HG03039 (cell line): Measurements from ENCODE around the gene KDM7A.
"Not testable (repeated sequence)": the region's sequence is repeated elsewhere in the genome, so short reads cannot be mapped to it uniquely, and the experiment has no call there.

ENCODE experiments used
- ATAC-seq: cut with Tn5 transposase; IDR thresholded peaks from one replicate; pipeline ENCODE4 v1.9.1; 2021; ENCODE audit warnings: mild to moderate bottlenecking, moderate library complexity; ENCODE audit not compliant: unreplicated experiment

Gene KDM7A

GRCh38 chr7:140203556-140203955 is 26.8 kb upstream of the KDM7A start:
- no peak for ATAC-seq

- ATAC-seq, result not testable (repeated sequence)
Observed at GRCh38 chr7:140202942-140203341, 26.2 kb upstream of the KDM7A start.

- no peak for ATAC-seq
Observed at GRCh38 chr7:140201393-140201792, 24.6 kb upstream of the KDM7A start.

GRCh38 chr7:140200061-140200989 is 23.5 kb upstream of the KDM7A start:
- ATAC-seq, result no peak

- ATAC-seq, result no peak
Observed at GRCh38 chr7:140197938-140198337, 21.2 kb upstream of the KDM7A start.

GRCh38 chr7:140197218-140197890 is 20.6 kb upstream of the KDM7A start:
- no peak for ATAC-seq

GRCh38 chr7:140196361-140197217 is 19.8 kb upstream of the KDM7A start:
- no peak for ATAC-seq

- no peak for ATAC-seq
Observed at GRCh38 chr7:140195859-140196258, 19.1 kb upstream of the KDM7A start.

- no peak for ATAC-seq
Observed at GRCh38 chr7:140192620-140193019, 15.8 kb upstream of the KDM7A start.

- no peak for ATAC-seq
Observed at GRCh38 chr7:140192176-140192575, 15.4 kb upstream of the KDM7A start.

GRCh38 chr7:140190588-140190987 is 13.8 kb upstream of the KDM7A start:
- no peak for ATAC-seq

- no peak for ATAC-seq
Observed at GRCh38 chr7:140189917-140190316, 13.1 kb upstream of the KDM7A start.

GRCh38 chr7:140182917-140183316 is 6.1 kb upstream of the KDM7A start:
- no peak for ATAC-seq

- ATAC-seq, result no peak
Observed at GRCh38 chr7:140179339-140179738, 2.6 kb upstream of the KDM7A start.

GRCh38 chr7:140176122-140176701 is 571 bp downstream of the KDM7A start:
- ATAC-seq, result peak; percentile 13

- peak; percentile 35 for ATAC-seq
Observed at GRCh38 chr7:140175221-140176121, 1.3 kb downstream of the KDM7A start.

GRCh38 chr7:140174217-140174616 is 2.6 kb downstream of the KDM7A start:
- ATAC-seq, result no peak

GRCh38 chr7:140170375-140170774 is 6.4 kb downstream of the KDM7A start:
- ATAC-seq, result no peak

GRCh38 chr7:140168816-140169215 is 8.0 kb downstream of the KDM7A start:
- ATAC-seq, result no peak

GRCh38 chr7:140165422-140165821 is 11.4 kb downstream of the KDM7A start:
- no peak for ATAC-seq
